ENCODE results near the gene NINL.
A peak's percentile ranks its signal among the peaks of the same experiment; 100 is the strongest.

The NINL gene

GRCh38 chr20:25538838-25539665, 46.3 kb downstream of the NINL start:
- Histone ChIP-seq H3K4me3 (ENCODE audit: low read length) (no peak overlapping the region), H3K4me1 (ENCODE audit: insufficient read depth, low read length) (peaks cover 32% of the 10 kb centered on the region; the same call in 1 of the 2 replicates), H3K27ac (ENCODE audit: low read length) (no peak overlapping the region), H3K27me3 (ENCODE audit: insufficient read depth, low read length) (no peaks in the 10 kb centered on the region), H3K9ac (ENCODE audit: low read depth, low read length) (no peak overlapping the region), H3K36me3 (ENCODE audit: insufficient read depth, low read depth, low read length) (peaks cover 7% of the 10 kb centered on the region; the same call in 1 of the 2 replicates), H3K9me3 (ENCODE audit: insufficient read depth, low read depth, low read length) (no peaks in the 10 kb centered on the region)

DNA sequence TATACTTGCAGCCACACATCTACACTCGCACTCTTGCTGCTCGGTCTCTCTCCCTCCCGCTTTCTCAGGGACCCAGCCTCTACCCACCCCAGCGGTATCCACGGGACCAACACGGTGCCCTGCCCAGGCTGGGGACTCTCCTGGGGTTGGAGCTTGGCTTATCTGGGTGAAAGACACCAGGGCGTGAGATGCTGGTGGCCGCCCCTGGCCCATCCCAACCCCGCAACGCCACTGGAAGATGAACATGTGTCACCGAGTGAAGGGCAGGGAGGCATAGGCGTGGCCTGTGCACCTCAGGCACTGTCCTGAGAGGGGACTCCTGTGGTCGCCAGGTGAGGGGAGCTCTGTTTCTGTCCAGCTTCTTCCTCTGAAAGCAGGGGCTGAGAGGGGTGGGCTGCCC, 47.4 kb downstream of the NINL start:
- Histone ChIP-seq H3K9me3 (ENCODE audit: insufficient read depth, low read depth, low read length) (no peaks in the 10 kb centered on the region), H3K27me3 (ENCODE audit: insufficient read depth, low read length) (no peaks in the 10 kb centered on the region), H3K27ac (ENCODE audit: low read length) (no peak overlapping the region), H3K9ac (ENCODE audit: low read depth, low read length) (no peak overlapping the region), H3K4me1 (ENCODE audit: insufficient read depth, low read length) (peaks cover 44% of the 10 kb centered on the region; the same call in 1 of the 2 replicates), H3K36me3 (ENCODE audit: insufficient read depth, low read depth, low read length) (peaks cover 7% of the 10 kb centered on the region; the same call in 1 of the 2 replicates), H3K4me3 (ENCODE audit: low read length) (no peak overlapping the region)

- Histone ChIP-seq H3K36me3 (ENCODE audit: insufficient read depth, low read depth, low read length) (peaks cover 7% of the 10 kb centered on the region; the same call in 1 of the 2 replicates), H3K4me1 (ENCODE audit: insufficient read depth, low read length) (peaks cover 56% of the 10 kb centered on the region; the same call in 1 of the 2 replicates), H3K9ac (ENCODE audit: low read depth, low read length) (no peak overlapping the region), H3K4me3 (ENCODE audit: low read length) (no peak overlapping the region), H3K27ac (ENCODE audit: low read length) (no peak overlapping the region), H3K9me3 (ENCODE audit: insufficient read depth, low read depth, low read length) (no peaks in the 10 kb centered on the region), H3K27me3 (ENCODE audit: insufficient read depth, low read length) (no peaks in the 10 kb centered on the region)
Measured at GRCh38 chr20:25535762-25536161, 49.6 kb downstream of the NINL start.

DNA sequence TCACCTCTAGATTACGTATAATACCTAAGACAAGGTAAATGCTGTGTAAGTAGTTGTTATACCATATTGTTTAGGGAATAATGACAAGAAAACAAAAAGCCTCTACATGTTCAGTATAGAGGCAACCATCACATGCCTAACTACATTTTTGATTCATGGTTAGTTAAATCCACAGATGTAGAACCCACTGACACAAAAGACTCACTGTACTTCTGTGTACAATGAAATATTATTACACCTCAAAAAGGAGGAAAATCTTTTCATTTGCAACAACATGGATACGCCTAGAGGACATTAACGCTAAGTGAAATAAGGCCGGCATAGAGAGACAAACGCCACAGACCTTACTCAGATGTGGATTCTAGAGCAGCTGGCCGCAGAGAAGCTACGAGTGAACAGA, 50.5 kb downstream of the NINL start:
- Histone ChIP-seq H3K4me1 (ENCODE audit: insufficient read depth, low read length) (peaks cover 52% of the 10 kb centered on the region; the same call in 1 of the 2 replicates), H3K36me3 (ENCODE audit: insufficient read depth, low read depth, low read length) (peaks cover 7% of the 10 kb centered on the region; the same call in 1 of the 2 replicates), H3K4me3 (ENCODE audit: low read length) (no peak overlapping the region), H3K9me3 (ENCODE audit: insufficient read depth, low read depth, low read length) (no peaks in the 10 kb centered on the region), H3K27me3 (ENCODE audit: insufficient read depth, low read length) (no peaks in the 10 kb centered on the region), H3K9ac (ENCODE audit: low read depth, low read length) (no peak overlapping the region), H3K27ac (ENCODE audit: low read length) (no peak overlapping the region)

DNA sequence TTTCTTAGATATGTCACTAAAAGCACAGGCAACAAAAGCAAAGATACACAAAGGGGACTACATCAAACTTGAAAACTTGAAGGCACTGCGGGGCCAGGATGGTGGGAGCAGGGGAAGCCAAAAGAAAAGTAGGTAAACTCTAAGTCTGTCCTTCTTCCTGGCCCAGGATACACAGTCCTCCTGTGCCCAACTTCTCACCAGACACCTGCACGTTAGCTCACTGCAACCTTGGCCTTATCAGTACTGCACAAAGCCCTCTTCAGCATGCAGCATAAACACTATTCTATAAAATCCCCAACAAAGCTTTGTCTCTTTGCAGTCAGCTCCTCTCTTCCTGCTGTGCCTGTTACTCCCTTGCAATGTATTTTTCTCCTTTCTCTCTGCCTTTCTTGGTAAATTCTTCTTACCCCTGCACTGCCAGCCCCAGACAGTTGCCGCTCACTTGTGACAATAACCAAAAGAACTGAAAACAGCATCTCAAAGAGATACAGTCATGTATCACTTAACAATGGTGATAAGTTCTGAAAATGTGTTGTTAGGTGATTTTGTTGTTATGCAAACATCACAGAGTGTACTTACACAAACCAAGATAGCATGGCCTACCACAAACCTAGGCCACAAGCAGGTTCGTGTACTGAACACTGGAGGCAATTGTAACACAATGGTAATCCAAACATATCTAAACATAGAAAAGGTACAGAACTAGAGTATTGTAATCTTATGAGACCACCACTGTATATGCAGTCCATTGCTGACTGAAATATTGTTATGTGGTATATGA, 51.2 kb downstream of the NINL start:
- H3K4me1 ChIP-seq (ENCODE audit: insufficient read depth, low read length): peaks cover 46% of the 10 kb centered on the region; the same call in 1 of the 2 replicates
- no peak overlapping the region; the same call in 1 of the 2 replicates for H3K9ac ChIP-seq (ENCODE audit: low read depth, low read length)
- H3K27ac ChIP-seq (ENCODE audit: low read length): no peak overlapping the region
- H3K9me3 ChIP-seq (ENCODE audit: insufficient read depth, low read depth, low read length): no peaks in the 10 kb centered on the region
- no peaks in the 10 kb centered on the region for H3K27me3 ChIP-seq (ENCODE audit: insufficient read depth, low read length)
- peaks cover 7% of the 10 kb centered on the region; the same call in 1 of the 2 replicates for H3K36me3 ChIP-seq (ENCODE audit: insufficient read depth, low read depth, low read length)
- H3K4me3 ChIP-seq (ENCODE audit: low read length): no peak overlapping the region

DNA sequence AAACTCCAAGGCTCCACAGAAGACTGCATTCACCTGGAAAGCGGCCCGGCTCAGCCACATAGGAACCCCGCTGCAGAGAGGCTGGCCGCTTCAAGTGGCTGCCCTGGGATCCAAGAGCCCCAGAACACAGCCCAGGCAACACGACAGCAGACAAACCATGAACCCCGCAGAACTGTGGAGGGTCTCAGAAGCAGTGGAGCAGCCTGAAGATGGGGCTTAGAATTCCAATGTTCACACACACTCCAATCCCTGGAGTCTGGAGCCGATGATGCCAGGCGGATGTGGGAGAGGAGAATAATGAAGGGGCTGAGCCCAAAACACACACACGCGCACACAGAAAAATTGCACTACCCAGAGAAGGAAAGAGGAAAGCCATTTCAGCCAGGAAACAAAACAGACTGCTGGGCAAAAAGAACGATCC, 52.4 kb downstream of the NINL start:
- Histone ChIP-seq H3K9ac (ENCODE audit: low read depth, low read length) (peak overlapping the region; percentile 70; the same call in 1 of the 2 replicates), H3K27me3 (ENCODE audit: insufficient read depth, low read length) (no peaks in the 10 kb centered on the region), H3K27ac (ENCODE audit: low read length) (peak overlapping the region; percentile 29), H3K4me1 (ENCODE audit: insufficient read depth, low read length) (peaks cover 45% of the 10 kb centered on the region; the same call in 1 of the 2 replicates), H3K4me3 (ENCODE audit: low read length) (no peak overlapping the region; the same call in 1 of the 2 replicates), H3K9me3 (ENCODE audit: insufficient read depth, low read depth, low read length) (no peaks in the 10 kb centered on the region), H3K36me3 (ENCODE audit: insufficient read depth, low read depth, low read length) (peaks cover 7% of the 10 kb centered on the region; the same call in 1 of the 2 replicates)

GRCh38 chr20:25532015-25532751, 53.1 kb downstream of the NINL start:
- Histone ChIP-seq H3K27me3 (ENCODE audit: insufficient read depth, low read length) (no peaks in the 10 kb centered on the region), H3K27ac (ENCODE audit: low read length) (peak overlapping the region; percentile 89), H3K36me3 (ENCODE audit: insufficient read depth, low read depth, low read length) (no peaks in the 10 kb centered on the region), H3K9me3 (ENCODE audit: insufficient read depth, low read depth, low read length) (no peaks in the 10 kb centered on the region), H3K9ac (ENCODE audit: low read depth, low read length) (peak overlapping the region; percentile 70; the same call in 1 of the 2 replicates), H3K4me3 (ENCODE audit: low read length) (no peak overlapping the region; the same call in 1 of the 2 replicates), H3K4me1 (ENCODE audit: insufficient read depth, low read length) (peaks cover 45% of the 10 kb centered on the region; the same call in 1 of the 2 replicates)

DNA sequence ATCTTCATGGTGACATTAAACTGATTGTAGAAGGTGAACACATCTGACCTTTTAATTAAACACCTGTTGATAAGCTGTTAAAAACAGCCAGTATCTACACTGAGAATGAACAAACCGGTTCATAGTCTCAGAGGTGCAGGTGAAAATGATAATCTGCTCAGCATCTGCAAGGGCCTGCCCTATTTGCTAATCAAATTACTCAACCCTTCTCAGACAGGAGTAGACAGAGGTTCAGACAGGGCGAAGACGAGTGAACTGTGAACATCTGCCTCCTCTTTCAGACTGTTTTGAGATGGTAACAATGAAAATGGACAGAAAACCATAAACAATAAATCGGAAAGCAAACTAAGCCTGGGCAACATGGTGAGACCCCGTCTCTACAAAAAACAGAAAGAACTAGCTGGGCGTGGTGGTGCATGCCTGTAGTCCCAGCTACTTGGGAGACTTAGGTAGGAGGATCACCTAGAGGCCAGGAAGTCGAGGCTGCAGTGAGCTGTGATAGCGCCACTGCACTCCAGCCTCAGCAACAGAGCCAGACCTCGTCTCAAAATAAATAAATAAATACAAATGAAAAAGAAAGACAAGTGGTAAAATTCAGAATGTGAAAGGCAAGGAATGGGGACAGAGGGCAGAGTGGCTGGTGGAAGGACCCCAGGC, 55.9 kb downstream of the NINL start:
- Histone ChIP-seq H3K9ac (ENCODE audit: low read depth, low read length) (peak overlapping the region; percentile 54; the same call in 1 of the 2 replicates), H3K27me3 (ENCODE audit: insufficient read depth, low read length) (no peaks in the 10 kb centered on the region), H3K36me3 (ENCODE audit: insufficient read depth, low read depth, low read length) (peaks cover 18% of the 10 kb centered on the region), H3K4me1 (ENCODE audit: insufficient read depth, low read length) (peaks cover 36% of the 10 kb centered on the region; the same call in 1 of the 2 replicates), H3K4me3 (ENCODE audit: low read length) (no peak overlapping the region), H3K27ac (ENCODE audit: low read length) (peak overlapping the region; percentile 63), H3K9me3 (ENCODE audit: insufficient read depth, low read depth, low read length) (no peaks in the 10 kb centered on the region)

DNA sequence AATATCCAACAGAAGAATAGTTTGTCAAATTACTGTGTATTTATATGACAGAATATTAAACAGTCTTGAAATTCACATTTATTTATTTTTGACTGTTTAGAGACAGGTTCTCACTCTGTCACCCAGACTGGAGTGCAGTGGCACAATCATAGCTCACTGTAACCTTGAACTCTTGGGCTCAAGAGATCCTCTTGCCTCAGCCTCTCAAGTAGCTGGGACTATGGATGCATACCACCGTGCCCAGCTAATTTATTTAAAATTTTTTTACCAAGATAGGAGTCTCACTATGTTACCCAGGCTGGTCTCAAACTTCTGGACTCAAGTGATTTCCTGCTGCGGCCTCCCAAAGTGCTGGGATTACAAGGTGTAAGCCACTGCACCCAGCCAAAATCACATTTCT, 57.4 kb downstream of the NINL start:
- H3K9me3 ChIP-seq (ENCODE audit: insufficient read depth, low read depth, low read length): no peaks in the 10 kb centered on the region
- peaks cover 25% of the 10 kb centered on the region for H3K36me3 ChIP-seq (ENCODE audit: insufficient read depth, low read depth, low read length)

DNA sequence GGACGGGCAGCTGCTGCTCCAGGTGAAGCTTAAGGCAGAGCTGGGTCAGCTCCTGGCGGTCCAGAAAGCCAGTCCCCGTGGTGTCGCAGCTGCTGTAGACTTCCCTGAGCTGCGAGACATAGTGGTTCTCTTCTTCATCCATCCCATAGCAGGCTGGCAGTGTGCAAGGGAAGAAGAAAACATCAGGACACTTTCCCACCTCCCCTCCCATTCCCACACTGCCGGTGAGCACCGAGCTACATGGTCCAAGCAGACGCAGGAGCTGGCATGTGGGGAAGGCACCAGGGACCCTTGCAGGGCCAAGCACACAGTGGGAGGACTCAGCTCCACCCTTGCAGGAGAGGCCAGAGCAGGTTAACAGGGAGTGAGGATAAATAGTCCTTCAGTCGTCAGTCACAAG, 58.9 kb downstream of the NINL start:
- Histone ChIP-seq H3K9me3 (ENCODE audit: insufficient read depth, low read depth, low read length) (no peaks in the 10 kb centered on the region), H3K27ac (ENCODE audit: low read length) (no peak overlapping the region), H3K9ac (ENCODE audit: low read depth, low read length) (no peak overlapping the region), H3K4me3 (ENCODE audit: low read length) (no peak overlapping the region), H3K4me1 (ENCODE audit: insufficient read depth, low read length) (peaks cover 7% of the 10 kb centered on the region; the same call in 1 of the 2 replicates), H3K27me3 (ENCODE audit: insufficient read depth, low read length) (no peaks in the 10 kb centered on the region), H3K36me3 (ENCODE audit: insufficient read depth, low read depth, low read length) (peaks cover 39% of the 10 kb centered on the region)

More for the DNA sequence above, 57.4 kb downstream of the NINL start:
- H3K27me3 ChIP-seq (ENCODE audit: insufficient read depth, low read length): no peaks in the 10 kb centered on the region
- no peak overlapping the region for H3K9ac ChIP-seq (ENCODE audit: low read depth, low read length)
- H3K4me3 ChIP-seq (ENCODE audit: low read length): no peak overlapping the region
- no peak overlapping the region for H3K27ac ChIP-seq (ENCODE audit: low read length)
- H3K4me1 ChIP-seq (ENCODE audit: insufficient read depth, low read length): peaks cover 21% of the 10 kb centered on the region; the same call in 1 of the 2 replicates
